ENCODE data around the gene PTPRA. TPM values are rescaled to one million over a fixed set of nuclear protein-coding genes. Genes with fewer than 3 reads are reported as not detected.

PTPRA gene
- total and polyA plus RNA-seq, 2 of the 8 experiments (the other 6 are each of a cell fraction or from before 2014, with no cell fraction given) = 47.7 to 51.3 TPM

DNA sequence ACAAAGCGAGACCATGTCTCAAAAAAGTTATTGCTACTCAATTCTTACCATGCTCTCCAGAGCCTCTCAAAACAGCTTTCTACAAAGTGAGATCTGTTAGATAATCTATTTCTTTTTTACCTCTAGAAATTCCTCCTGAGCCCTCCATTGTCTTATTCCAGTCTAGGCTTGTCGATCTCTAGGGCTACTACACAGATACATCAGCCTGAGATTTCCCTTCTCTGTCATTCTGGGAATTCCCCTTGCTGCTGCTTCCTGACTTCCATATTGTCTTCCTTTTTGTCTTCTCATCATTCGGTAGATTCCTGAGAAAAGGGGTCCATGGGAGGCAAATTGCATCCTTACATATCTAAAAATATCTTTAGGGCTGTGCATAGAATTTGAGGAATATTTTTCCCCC is 94.6 kb downstream of the PTPRA start:
- Histone ChIP-seq H3K9ac (replicated peaks in 1 of 4; ENCODE audit: extremely low read depth in 1 of 4, low read depth in 3 of 4, low read length in 3 of 4) (no peak overlapping the region), H3K27ac (ENCODE audit: low read depth, low read length) (no peak overlapping the region), H3K79me2 (ENCODE audit: control insufficient read depth in 1 of 2, insufficient read depth in 2 of 2, low read length in 2 of 2) (0 out of 4 replicates have a peak, but pooled peaks cover 0 to 4% of the 10 kb centered on the region in 2 experiments), H3K4me1 (replicated peaks in 1 of 4; ENCODE audit: control insufficient read depth in 3 of 4, insufficient read depth in 4 of 4, low read length in 3 of 4) (peaks cover 0 to 2% (median 0%) of the 10 kb centered on the region in 4 experiments; a peak in 2 of 7 replicates), H3K9me3 (ENCODE audit: insufficient read depth in 2 of 2, low read depth in 1 of 2, low read length in 1 of 2) (no peaks in the 10 kb centered on the region), H2BK120ac (replicated peaks; ENCODE audit: low read depth, low read length) (no peak overlapping the region), H3K23me2 (ENCODE audit: low read depth, low read length) (no peaks in the 10 kb centered on the region; the same call in 1 of the 2 replicates), H3K56ac (replicated peaks; ENCODE audit: insufficient read length, low read depth, low read length) (no peak overlapping the region), H4K5ac (ENCODE audit: insufficient read length, low read depth, low read length) (no peak overlapping the region), H2BK5ac (ENCODE audit: low read depth, low read length) (no peak overlapping the region), H3K18ac (ENCODE audit: extremely low read depth, low read length) (no peak overlapping the region), H3K27me3 (replicated peaks in 1 of 4; ENCODE audit: control insufficient read depth in 3 of 4, extremely low read depth in 1 of 4, insufficient read depth in 3 of 4, low read length in 3 of 4) (no peaks in the 10 kb centered on the region), H3K23ac (ENCODE audit: insufficient read length) (no peak overlapping the region), H2AK5ac (ENCODE audit: low read depth, low read length) (no peak overlapping the region), H3K79me1 (ENCODE audit: low read depth, low read length) (no peaks in the 10 kb centered on the region), H4K8ac (ENCODE audit: extremely low read depth, insufficient read depth, low read length) (no peak overlapping the region), H3K14ac (ENCODE audit: insufficient read length) (no peak overlapping the region), H2BK20ac (ENCODE audit: low read length) (no peak overlapping the region), H4K20me1 (replicated peaks in 1 of 2; ENCODE audit: control insufficient read depth in 1 of 2, insufficient read depth in 2 of 2, low read length in 2 of 2) (peaks cover 0 to 1% of the 10 kb centered on the region in 2 experiments), H3K36me3 (ENCODE audit: control insufficient read depth in 2 of 4, insufficient read depth in 4 of 4, low read length in 3 of 4) (peaks cover 0 to 21% (median 4%) of the 10 kb centered on the region in 4 experiments; a peak in 5 of 8 replicates), H3K4me3 (ENCODE audit: extremely low read depth in 1 of 4, insufficient read depth in 2 of 4, low read depth in 3 of 4, low read length in 4 of 4) (no peak overlapping the region), H2BK12ac (ENCODE audit: low read depth, low read length) (no peak overlapping the region), H2BK15ac (ENCODE audit: low read length) (no peak overlapping the region), H3K4me2 (ENCODE audit: insufficient read depth in 1 of 2, low read depth in 2 of 2, low read length in 2 of 2) (no peak overlapping the region), H2AFZ (ENCODE audit: low read length) (no peak overlapping the region), H3K4ac (replicated peaks; ENCODE audit: insufficient read length, low read depth, low read length) (no peak overlapping the region), H4K91ac (replicated peaks; ENCODE audit: insufficient read length, low read length) (no peak overlapping the region)
- ChIA-PET POLR2A (ENCODE audit: partially characterized antibody) (no interaction called here), CTCF (ENCODE audit: partially characterized antibody) (interaction anchor here (0.9 to 1.1 kb wide), 2 partner anchors 15 to 20 kb away, joined by 3 to 4 read pairs; no protein-coding TSS in a partner anchor)
- DNase-seq (ENCODE audit: low read depth in 1 of 2, low spot score in 2 of 2) (peak in 1 of 2 experiments; percentile 4), FAIRE-seq (no peak)
- WGBS, 2 experiments (ENCODE audit: extremely low coverage in 1 of 2, insufficient coverage in 1 of 2, insufficient read length in 1 of 2, insufficient replicate concordance in 2 of 2, low coverage in 1 of 2, low lambda C conversion rate in 2 of 2, missing lambda C conversion rate in 1 of 2) = 87% methylated on average over 3 of the region's 3 CpGs; no CpG with 5 or more reads in 1 of the 2 experiments
- TF ChIP-seq CHD2 (IDR thresholded peaks at IDR 0.05; ENCODE audit: low read length) (no peak), JUN (IDR thresholded peaks at IDR 0.05; ENCODE audit: low read depth, low read length) (no peak)
